Left lung (tissue), 10 donors: ENCODE measurements around the gene RPL37A. TPM values are rescaled to one million over a fixed set of nuclear protein-coding genes. Genes with fewer than 3 reads are reported as not detected.

Experiments used
- ATAC-seq: fragments of 200-7000 bp; cut with Tn5 transposase; one replicate; pipeline ENCODE4 v1.9.1; 2020; ENCODE audit warnings: moderate library complexity
- DNase-seq, 4 donors: peaks; one replicate each; pipeline ENCODE4 v3.0.0-alpha.2; 2013 to 2020
- H3K27ac ChIP-seq, 2 donors: fragments of 200-600 bp; sonication (generic) in 1 of 2; one replicate each; pipeline versions ENCODE4 v1.5.0 to v1.8.0; 2020 to 2021
- H3K27me3 ChIP-seq, 2 donors: fragments of 200-600 bp; sonication (generic) in 1 of 2; one replicate each; pipeline versions ENCODE4 v1.5.0 to v1.8.0; 2020 to 2021
- H3K36me3 ChIP-seq, 2 donors: fragments of 200-600 bp; sonication (generic) in 1 of 2; one replicate each; pipeline versions ENCODE4 v1.5.0 to v1.8.0; 2020 to 2021
- H3K4me1 ChIP-seq, 2 donors: fragments of 200-600 bp; one replicate each; pipeline ENCODE4 v1.8.0; 2021
- H3K4me3 ChIP-seq, 2 donors: fragments of 200-600 bp; sonication (generic) in 1 of 2; one replicate each; pipeline versions ENCODE4 v1.5.0 to v1.8.0; 2020 to 2021; ENCODE audit warnings: mild to moderate bottlenecking in 1 of 2
- H3K9me3 ChIP-seq, 2 donors: fragments of 200-600 bp; sonication (generic) in 1 of 2; one replicate each; pipeline versions ENCODE4 v1.5.0 to v1.8.0; 2020 to 2021
- CTCF ChIP-seq, 2 donors: fragments of 200-600 bp; sonication (generic) in 1 of 2; IDR thresholded peaks; one replicate each; pipeline versions ENCODE4 v1.5.0 to v1.8.0; 2021; ENCODE audit warnings: antibody characterized with exemption in 2 of 2
- intact Hi-C, 2 donors: fragments of 100-400 bp; cut with DNase I; formaldehyde crosslinking; loops; one replicate each; pipeline versions ENCODE4 v1.11.2 to v1.14.2; 2022
- polyA plus RNA-seq, 6 donors: library from polyadenylated mRNA; unstranded; fragments of 120-200 nt; gene quantifications; one replicate each; pipeline ENCODE4 v1.2.1, GENCODE V29; 2013; ENCODE audit not compliant: insufficient read length in 6 of 6
- total RNA-seq, 2 donors: library from RNA; stranded (reverse); fragmentation: NEBNext Ultra II Directional; extraction: Animal tissue kit (Norgen Biotek cat#: 25700); gene quantifications; one replicate each; pipeline ENCODE4 v1.2.1, GENCODE V29; 2021
- donor health status: DM: no; HTN: yes; CAD: no.
- donor health status: DM: no; HTN: no; CAD: no.

RPL37A gene
- total and polyA plus RNA-seq, 8 donors: 1,937 to 3,203 (median 2,820) TPM

- Histone ChIP-seq H3K4me3 (no peak overlapping the region), H3K27me3 (no peaks in the 10 kb centered on the region), H3K4me1 (no peaks in the 10 kb centered on the region), H3K36me3 (peaks cover 0 to 73% of the 10 kb centered on the region in 2 donors), H3K9me3 (no peaks in the 10 kb centered on the region), H3K27ac (no peak overlapping the region)
- DNase-seq (no peak), ATAC-seq (no peak)
- intact Hi-C loops: no loop called here
- no peak for TF ChIP-seq CTCF (IDR thresholded peaks at IDR 0.05)
These were observed 30.8 kb upstream of the RPL37A start for GRCh38 chr2:216467845-216468244.

GRCh38 chr2:216469661-216470060, 29.0 kb upstream of the RPL37A start:
- H3K27ac ChIP-seq: no peak overlapping the region
- no peaks in the 10 kb centered on the region for H3K27me3 ChIP-seq
- H3K4me1 ChIP-seq: no peaks in the 10 kb centered on the region
- H3K9me3 ChIP-seq: no peaks in the 10 kb centered on the region
- no peak for DNase-seq
- no peak for TF ChIP-seq CTCF (IDR thresholded peaks at IDR 0.05)
- H3K4me3 ChIP-seq: no peak overlapping the region
- ATAC-seq: no peak
- intact Hi-C loops: no loop called here
- peaks cover 0 to 64% of the 10 kb centered on the region in 2 donors for H3K36me3 ChIP-seq

- Histone ChIP-seq H3K27me3 (no peaks in the 10 kb centered on the region), H3K27ac (no peak overlapping the region), H3K4me1 (peaks cover 0 to 16% of the 10 kb centered on the region in 2 donors), H3K9me3 (no peaks in the 10 kb centered on the region), H3K36me3 (peaks cover 0 to 54% of the 10 kb centered on the region in 2 donors), H3K4me3 (no peak overlapping the region)
- DNase-seq (no peak), ATAC-seq (no peak)
- TF ChIP-seq CTCF (IDR thresholded peaks at IDR 0.05): no peak
- intact Hi-C loops: no loop called here
These were observed 25.5 kb upstream of the RPL37A start for GRCh38 chr2:216473187-216473586.

GRCh38 chr2:216474925-216475670, 23.5 kb upstream of the RPL37A start:
- no peak for DNase-seq
- Histone ChIP-seq H3K4me3 (no peak overlapping the region), H3K27me3 (no peaks in the 10 kb centered on the region), H3K4me1 (peaks cover 0 to 18% of the 10 kb centered on the region in 2 donors), H3K9me3 (no peaks in the 10 kb centered on the region), H3K27ac (no peak overlapping the region), H3K36me3 (peaks cover 0 to 54% of the 10 kb centered on the region in 2 donors)
- peak; percentile 26 for ATAC-seq
- TF ChIP-seq CTCF (IDR thresholded peaks at IDR 0.05): no peak
- intact Hi-C loops: no loop called here

- H3K36me3 ChIP-seq: peaks cover 0 to 54% of the 10 kb centered on the region in 2 donors
These were observed 22.9 kb upstream of the RPL37A start for GRCh38 chr2:216475767-216476166.

More at GRCh38 chr2:216475767-216476166, 22.9 kb upstream of the RPL37A start:
- Histone ChIP-seq H3K4me1 (peaks cover 0 to 18% of the 10 kb centered on the region in 2 donors), H3K27ac (no peak overlapping the region), H3K9me3 (no peaks in the 10 kb centered on the region), H3K4me3 (no peak overlapping the region), H3K27me3 (no peaks in the 10 kb centered on the region)
- intact Hi-C loops: no loop called here
- DNase-seq (no peak), ATAC-seq (no peak)
- TF ChIP-seq CTCF (IDR thresholded peaks at IDR 0.05): no peak
